ENCODE measurements around the gene CAMSAP1. TPM values are rescaled to one million over a fixed set of nuclear protein-coding genes. Genes with fewer than 3 reads are reported as not detected.

CAMSAP1 gene
- total RNA-seq, 2 experiments from 2014 or later: 30.4 to 33.0 TPM

DNA sequence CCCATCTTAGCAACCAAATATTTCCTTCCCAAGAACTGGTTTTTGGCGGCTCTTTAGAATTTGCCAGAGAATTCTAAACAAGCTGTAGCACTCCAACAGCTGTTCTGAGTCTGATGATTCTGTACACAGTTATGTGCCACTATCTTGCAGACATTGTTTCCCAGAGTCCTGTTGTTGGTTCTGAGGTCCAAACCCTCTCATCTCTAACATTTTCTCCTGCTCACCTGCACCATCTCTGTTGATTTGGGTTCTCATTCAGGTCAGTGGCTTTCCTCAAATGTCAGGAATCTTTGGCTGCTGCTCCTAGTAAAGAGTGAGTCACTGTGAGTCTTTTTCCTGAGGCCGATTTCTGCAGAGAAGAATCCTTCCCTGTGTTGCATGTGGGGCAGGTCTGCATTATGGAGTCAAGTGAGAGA is 50.0 kb downstream of the CAMSAP1 start:
- no peak for TF ChIP-seq EZH2phosphoT487 (IDR thresholded peaks at IDR 0.05; ENCODE audit: borderline replicate concordance, low read depth, low read length)
- TF ChIP-seq, protein P1, sequence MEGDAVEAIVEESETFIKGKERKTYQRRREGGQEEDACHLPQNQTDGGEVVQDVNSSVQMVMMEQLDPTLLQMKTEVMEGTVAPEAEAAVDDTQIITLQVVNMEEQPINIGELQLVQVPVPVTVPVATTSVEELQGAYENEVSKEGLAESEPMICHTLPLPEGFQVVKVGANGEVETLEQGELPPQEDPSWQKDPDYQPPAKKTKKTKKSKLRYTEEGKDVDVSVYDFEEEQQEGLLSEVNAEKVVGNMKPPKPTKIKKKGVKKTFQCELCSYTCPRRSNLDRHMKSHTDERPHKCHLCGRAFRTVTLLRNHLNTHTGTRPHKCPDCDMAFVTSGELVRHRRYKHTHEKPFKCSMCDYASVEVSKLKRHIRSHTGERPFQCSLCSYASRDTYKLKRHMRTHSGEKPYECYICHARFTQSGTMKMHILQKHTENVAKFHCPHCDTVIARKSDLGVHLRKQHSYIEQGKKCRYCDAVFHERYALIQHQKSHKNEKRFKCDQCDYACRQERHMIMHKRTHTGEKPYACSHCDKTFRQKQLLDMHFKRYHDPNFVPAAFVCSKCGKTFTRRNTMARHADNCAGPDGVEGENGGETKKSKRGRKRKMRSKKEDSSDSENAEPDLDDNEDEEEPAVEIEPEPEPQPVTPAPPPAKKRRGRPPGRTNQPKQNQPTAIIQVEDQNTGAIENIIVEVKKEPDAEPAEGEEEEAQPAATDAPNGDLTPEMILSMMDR (conservative IDR thresholded peaks at IDR 0.05; ENCODE audit: low read length): no peak
- no peaks in the 10 kb centered on the region for H3K4me1 ChIP-seq (ENCODE audit: insufficient read depth, low read length, poor library complexity, severe bottlenecking)
- no peak overlapping the region for H2AFZ ChIP-seq (ENCODE audit: low read length)
- POLR2A ChIA-PET: no interaction called here
- no peaks in the 10 kb centered on the region for H4K20me1 ChIP-seq (ENCODE audit: insufficient read depth, low read length)
- no peaks in the 10 kb centered on the region for H3K79me2 ChIP-seq (ENCODE audit: insufficient read depth, low read depth, low read length)
- no peak overlapping the region for H3K4me2 ChIP-seq (ENCODE audit: low read length)
- CTCF ChIA-PET (ENCODE audit: unreplicated experiment): no interaction called here
- no peaks in the 10 kb centered on the region for H3K9me2 ChIP-seq (ENCODE audit: insufficient read depth, low read length)
- no TSS peak for BruUV-seq (replicated peaks)
- H3K4me3 ChIP-seq (ENCODE audit: low read depth, low read length, poor library complexity, severe bottlenecking): no peak overlapping the region
- no peaks in the 10 kb centered on the region for H3K9me3 ChIP-seq (ENCODE audit: low read length)
- peaks cover 30% of the 10 kb centered on the region for H3K36me3 ChIP-seq (ENCODE audit: insufficient read depth, low read length)
- intact Hi-C loops (cut with micrococcal nuclease; ENCODE audit: unreplicated experiment): no loop called here
- no peak for DNase-seq (ENCODE audit: low spot score)
- H3K27ac ChIP-seq (ENCODE audit: low read depth, low read length, poor library complexity, severe bottlenecking): no peak overlapping the region

- no peak overlapping the region for H3K4me2 ChIP-seq (ENCODE audit: low read length)
- no peak overlapping the region for H3K27ac ChIP-seq (ENCODE audit: low read depth, low read length, poor library complexity, severe bottlenecking)
- ChIA-PET CTCF (ENCODE audit: unreplicated experiment) (no interaction called here), POLR2A (no interaction called here)
- TF ChIP-seq, protein P1 (conservative IDR thresholded peaks at IDR 0.05; ENCODE audit: low read length): no peak
- TF ChIP-seq EZH2phosphoT487 (IDR thresholded peaks at IDR 0.05; ENCODE audit: borderline replicate concordance, low read depth, low read length): no peak
- H3K4me1 ChIP-seq (ENCODE audit: insufficient read depth, low read length, poor library complexity, severe bottlenecking): peaks cover 23% of the 10 kb centered on the region
- no peak overlapping the region for H2AFZ ChIP-seq (ENCODE audit: low read length)
- DNase-seq (ENCODE audit: low spot score): no peak
- H3K36me3 ChIP-seq (ENCODE audit: insufficient read depth, low read length): peaks cover 6% of the 10 kb centered on the region
- no peak overlapping the region for H3K4me3 ChIP-seq (ENCODE audit: low read depth, low read length, poor library complexity, severe bottlenecking)
- no peaks in the 10 kb centered on the region for H4K20me1 ChIP-seq (ENCODE audit: insufficient read depth, low read length)
- no peaks in the 10 kb centered on the region for H3K9me3 ChIP-seq (ENCODE audit: low read length)
- no TSS peak for BruUV-seq (replicated peaks)
- intact Hi-C loops (cut with micrococcal nuclease; ENCODE audit: unreplicated experiment): no loop called here
- H3K9me2 ChIP-seq (ENCODE audit: insufficient read depth, low read length): no peaks in the 10 kb centered on the region
- no peaks in the 10 kb centered on the region for H3K79me2 ChIP-seq (ENCODE audit: insufficient read depth, low read depth, low read length)
These were observed 55.6 kb downstream of the CAMSAP1 start for GRCh38 chr9:135851748-135852147.

- H3K4me2 ChIP-seq (ENCODE audit: low read length): no peak overlapping the region
- CTCF ChIA-PET (ENCODE audit: unreplicated experiment): no interaction called here
- BruUV-seq (replicated peaks): no TSS peak
- intact Hi-C loops (cut with micrococcal nuclease; ENCODE audit: unreplicated experiment): no loop called here
- TF ChIP-seq EZH2phosphoT487 (IDR thresholded peaks at IDR 0.05; ENCODE audit: borderline replicate concordance, low read depth, low read length): no peak
- TF ChIP-seq, protein P1 (conservative IDR thresholded peaks at IDR 0.05; ENCODE audit: low read length): no peak
- H3K79me2 ChIP-seq (ENCODE audit: insufficient read depth, low read depth, low read length): no peaks in the 10 kb centered on the region
- H3K9me2 ChIP-seq (ENCODE audit: insufficient read depth, low read length): no peaks in the 10 kb centered on the region
- H3K9me3 ChIP-seq (ENCODE audit: low read length): no peaks in the 10 kb centered on the region
- peaks cover 4% of the 10 kb centered on the region for H3K36me3 ChIP-seq (ENCODE audit: insufficient read depth, low read length)
- H3K4me3 ChIP-seq (ENCODE audit: low read depth, low read length, poor library complexity, severe bottlenecking): no peak overlapping the region
- no peak overlapping the region for H2AFZ ChIP-seq (ENCODE audit: low read length)
- POLR2A ChIA-PET: no interaction called here
- peaks cover 23% of the 10 kb centered on the region for H3K4me1 ChIP-seq (ENCODE audit: insufficient read depth, low read length, poor library complexity, severe bottlenecking)
- DNase-seq (ENCODE audit: low spot score): no peak
- no peaks in the 10 kb centered on the region for H4K20me1 ChIP-seq (ENCODE audit: insufficient read depth, low read length)
- H3K27ac ChIP-seq (ENCODE audit: low read depth, low read length, poor library complexity, severe bottlenecking): no peak overlapping the region
These were observed 56.6 kb downstream of the CAMSAP1 start for GRCh38 chr9:135850737-135851136.

Data from OCI-LY7 (cell line).